GM18873 (cell line): ENCODE measurements around the gene SUPT5H.

Experiments
- ATAC-seq: cut with Tn5 transposase; IDR thresholded peaks from one replicate; pipeline ENCODE4 v1.9.1; 2021; ENCODE audit warnings: mild to moderate bottlenecking, moderate library complexity, moderate number of reproducible peaks; ENCODE audit not compliant: unreplicated experiment, low FRiP score

The SUPT5H gene

DNA sequence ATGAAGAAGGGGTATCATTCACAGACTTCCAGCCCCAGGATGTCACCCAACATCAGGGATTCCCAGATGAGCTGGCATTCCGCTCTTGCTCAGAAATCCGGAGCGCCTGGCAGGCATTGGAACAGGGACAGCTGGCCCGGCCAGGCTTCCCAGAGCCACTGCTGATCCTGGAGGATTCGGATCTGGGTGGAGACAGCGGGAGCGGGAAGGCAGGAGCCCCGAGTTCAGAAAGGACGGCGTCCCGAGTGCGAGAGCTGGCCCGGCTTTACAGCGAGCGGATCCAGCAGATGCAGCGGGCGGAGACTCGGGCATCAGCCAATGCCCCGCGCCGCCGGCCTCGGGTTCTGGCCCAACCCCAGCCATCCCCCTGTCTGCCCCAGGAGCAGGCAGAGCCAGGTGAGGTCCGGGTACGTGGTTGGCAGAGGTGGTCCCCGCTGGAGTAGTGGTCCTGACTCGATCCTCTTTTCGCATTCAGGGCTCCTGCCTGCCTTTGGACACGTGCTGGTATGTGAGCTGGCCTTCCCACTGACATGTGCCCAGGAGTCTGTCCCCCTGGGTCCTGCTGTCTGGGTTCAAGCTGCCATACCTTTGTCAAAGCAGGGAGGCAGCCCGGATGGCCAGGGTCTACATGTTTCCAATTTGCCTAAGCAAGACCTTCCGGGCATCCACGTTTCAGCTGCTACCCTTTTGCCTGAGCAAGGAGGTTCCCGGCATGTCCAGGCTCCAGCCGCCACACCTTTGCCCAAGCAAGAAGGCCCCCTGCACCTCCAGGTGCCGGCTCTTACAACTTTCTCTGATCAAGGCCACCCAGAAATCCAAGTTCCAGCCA lies 21.9 kb upstream of the SUPT5H start:
- no peak for ATAC-seq

DNA sequence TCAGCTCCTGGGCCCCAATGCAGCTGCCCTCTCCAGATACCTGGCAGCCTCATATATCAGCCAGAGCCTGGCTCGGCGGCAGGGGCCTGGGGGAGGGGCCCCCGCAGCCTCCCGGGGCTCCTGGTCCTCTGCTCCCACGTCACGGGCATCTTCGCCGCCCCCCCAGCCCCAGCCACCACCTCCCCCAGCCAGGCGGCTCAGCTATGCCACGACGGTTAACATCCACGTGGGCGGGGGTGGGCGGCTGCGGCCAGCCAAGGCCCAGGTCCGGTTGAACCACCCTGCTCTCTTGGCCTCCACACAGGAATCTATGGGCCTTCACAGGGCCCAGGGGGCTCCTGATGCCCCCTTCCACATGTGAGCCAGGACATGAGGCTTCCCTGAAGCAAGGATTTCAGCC lies 20.4 kb upstream of the SUPT5H start:
- ATAC-seq: no peak

DNA sequence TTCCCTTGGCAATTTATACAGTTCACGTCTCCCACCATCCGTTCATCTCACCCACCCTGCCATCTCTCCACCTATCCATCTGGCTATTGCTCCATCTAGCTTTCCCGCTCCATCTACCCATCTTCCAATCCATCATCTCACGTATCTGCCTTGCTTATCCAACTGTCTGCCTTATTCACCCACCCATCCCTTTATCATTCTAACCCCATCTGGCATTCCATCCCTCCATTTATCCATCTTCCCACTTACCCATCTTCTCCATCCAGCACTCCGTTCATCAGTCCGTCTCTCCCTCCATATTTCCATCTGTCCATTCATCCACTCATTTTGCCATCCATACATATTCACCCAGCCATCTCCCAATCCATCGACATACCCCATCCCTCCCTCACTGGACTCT lies 19.6 kb upstream of the SUPT5H start:
- no peak for ATAC-seq

DNA sequence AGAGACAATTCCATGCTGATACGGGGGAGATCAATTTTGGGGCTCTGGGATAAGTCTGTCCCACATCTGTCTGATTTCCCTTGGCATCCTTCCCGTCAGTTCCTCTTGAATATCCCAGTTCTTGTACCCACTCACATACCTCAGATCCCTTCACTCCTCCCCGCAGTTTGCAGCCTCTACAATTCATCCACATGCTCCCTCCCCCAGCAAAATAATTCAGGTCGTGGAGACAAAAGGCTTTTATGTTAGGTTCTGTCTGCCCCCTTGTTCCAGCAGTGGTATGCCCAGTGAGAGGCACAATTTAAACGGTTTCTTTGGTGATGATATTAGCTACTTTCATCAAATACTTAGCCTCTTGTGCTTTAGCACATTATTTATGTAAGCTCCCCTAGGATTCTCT lies 19.2 kb upstream of the SUPT5H start:
- ATAC-seq: no peak

DNA sequence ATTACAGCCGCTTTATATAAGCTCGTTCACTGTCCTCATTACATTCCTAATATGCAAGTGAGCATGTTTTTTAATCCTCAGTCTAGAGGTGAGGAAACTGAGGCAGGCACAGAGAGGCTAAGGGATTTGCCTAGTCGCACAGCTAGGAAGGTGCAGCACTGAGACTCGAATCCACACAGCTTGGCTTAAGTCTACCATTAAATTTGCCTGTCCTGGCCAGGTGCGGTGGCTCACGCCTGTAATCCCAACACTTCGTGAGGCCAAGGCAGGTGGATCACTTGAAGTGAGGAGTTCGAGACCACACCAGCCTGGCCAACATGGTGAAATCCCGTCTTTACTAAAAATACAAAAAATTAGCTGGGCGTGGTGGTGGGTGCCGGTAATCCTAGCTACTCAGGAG lies 17.7 kb upstream of the SUPT5H start:
- ATAC-seq: no peak

DNA sequence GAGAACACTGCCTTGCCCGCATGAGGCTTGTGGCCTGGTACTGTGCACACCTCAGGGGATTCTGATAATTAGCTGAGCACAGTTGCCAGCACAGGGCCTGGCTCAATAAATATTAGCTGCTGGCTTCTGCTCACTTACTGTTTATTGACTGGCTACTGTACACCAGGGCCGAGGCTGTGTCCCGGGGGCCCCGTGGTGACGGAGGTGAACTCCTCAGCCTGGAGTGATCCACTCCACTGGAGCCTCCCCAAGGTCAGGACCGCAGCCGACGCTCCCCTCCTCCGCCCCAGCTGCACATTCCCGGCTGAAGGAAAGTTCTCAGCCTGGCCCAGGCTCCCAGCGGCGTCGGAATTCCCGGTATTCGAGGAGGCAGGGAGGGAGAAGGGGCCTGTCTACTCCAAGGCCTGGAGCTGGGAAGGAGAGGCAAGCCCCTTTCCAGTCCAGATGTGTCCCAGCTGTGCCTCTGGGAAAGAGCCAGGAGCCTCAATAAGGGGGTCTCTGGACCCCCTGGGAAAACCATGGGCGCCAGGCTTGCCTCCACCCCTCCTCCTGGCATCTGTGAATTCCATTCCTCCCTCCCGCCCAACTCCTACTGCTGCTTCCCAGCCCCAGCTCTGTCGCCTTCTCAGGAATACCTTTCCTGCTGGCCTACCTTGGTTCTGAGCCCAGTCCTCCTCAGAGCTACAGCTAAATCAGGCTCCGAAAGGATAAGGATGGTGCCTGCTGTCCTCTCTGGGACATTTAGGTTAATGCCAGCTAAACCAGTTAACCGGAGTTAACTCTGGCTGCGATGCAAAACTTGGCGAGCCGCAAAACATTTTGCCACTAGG lies 16.9 kb upstream of the SUPT5H start:
- no peak for ATAC-seq

DNA sequence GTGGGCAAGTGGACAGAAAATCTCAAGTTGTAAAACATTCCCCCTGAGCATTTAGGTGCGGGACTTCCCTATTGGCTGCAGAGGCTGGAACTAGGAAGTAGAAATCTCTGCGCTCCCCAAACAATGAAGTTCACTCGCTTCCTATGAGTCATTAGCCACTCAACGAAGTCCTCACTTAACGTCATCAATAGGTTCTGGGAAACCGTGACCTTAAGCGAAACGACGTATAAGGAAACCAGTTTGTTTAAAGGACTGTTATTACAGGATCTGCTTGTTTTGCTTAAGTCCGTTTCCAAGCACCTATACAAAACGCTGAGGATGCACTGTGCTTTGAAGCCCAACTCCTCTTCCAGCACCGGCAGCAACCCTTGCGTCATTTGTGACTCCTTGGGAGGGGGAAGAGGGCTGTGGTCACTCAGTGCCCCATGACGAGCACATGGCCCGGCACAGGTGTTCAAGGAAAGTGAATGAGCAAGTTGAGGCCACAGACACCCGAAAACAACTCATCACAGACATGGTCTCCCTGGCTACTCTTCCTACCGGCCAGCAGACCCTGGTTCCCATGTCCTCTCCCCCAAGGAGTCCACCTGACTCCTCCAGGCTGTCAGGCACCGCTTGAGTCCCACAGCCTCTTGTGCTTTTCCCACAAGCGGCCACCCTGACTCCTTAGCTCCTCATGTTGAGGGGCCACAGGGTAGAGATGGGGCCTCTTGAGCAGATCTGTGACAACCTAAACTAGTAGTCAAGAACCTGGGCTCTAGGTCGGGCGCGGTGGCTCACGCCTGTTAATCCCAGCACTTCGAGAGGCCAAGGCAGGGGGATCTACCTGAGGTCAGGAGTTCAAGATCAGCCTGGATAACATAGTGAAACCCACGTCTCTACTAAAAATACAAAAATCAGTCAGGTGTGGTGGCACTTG lies 14.4 kb upstream of the SUPT5H start:
- ATAC-seq: no peak

DNA sequence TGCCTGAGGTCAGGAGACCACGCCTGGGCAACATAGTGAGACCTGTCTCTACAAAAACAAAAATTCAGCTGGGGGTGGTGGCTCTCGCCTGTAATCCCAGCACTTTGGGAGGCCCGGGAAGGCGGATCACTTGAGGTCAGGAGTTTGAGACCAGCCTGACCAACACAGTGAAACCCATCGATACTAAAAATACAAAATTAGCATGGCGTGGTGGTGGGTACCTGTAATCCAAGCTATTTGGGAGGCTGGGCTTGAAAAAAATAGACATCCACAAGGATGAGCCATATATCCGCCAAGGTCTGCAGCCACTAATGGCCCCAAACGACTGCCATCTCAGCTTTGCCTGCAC lies 12.7 kb upstream of the SUPT5H start:
- no peak for ATAC-seq

DNA sequence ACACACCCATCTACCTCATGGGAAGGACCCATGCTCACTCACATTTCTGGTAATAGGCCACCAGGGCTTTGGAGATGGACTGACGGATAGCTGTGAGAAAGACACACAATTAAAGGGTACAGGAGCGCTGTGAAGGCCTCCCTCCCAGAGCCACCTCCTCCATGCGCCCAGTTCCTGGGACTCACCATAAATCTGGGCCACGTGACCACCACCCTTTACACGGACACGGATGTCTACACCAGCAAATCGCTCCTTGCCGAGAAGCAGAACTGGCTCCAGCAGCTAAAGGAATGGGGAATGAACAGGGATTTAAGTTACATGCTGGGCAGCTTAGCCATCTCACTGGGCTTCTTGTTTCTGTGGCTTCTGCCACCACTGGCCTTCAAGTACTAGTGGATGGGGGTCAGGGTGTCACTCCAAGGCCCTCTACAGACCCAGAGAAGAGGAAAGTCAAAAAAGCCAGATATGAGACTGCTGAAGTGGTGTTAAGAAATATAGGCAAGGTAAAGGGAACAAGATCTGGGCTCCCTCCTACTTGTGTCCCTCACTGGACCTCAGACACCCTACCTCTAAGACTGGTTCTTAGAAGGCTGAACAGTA lies 11.8 kb upstream of the SUPT5H start:
- no peak for ATAC-seq

DNA sequence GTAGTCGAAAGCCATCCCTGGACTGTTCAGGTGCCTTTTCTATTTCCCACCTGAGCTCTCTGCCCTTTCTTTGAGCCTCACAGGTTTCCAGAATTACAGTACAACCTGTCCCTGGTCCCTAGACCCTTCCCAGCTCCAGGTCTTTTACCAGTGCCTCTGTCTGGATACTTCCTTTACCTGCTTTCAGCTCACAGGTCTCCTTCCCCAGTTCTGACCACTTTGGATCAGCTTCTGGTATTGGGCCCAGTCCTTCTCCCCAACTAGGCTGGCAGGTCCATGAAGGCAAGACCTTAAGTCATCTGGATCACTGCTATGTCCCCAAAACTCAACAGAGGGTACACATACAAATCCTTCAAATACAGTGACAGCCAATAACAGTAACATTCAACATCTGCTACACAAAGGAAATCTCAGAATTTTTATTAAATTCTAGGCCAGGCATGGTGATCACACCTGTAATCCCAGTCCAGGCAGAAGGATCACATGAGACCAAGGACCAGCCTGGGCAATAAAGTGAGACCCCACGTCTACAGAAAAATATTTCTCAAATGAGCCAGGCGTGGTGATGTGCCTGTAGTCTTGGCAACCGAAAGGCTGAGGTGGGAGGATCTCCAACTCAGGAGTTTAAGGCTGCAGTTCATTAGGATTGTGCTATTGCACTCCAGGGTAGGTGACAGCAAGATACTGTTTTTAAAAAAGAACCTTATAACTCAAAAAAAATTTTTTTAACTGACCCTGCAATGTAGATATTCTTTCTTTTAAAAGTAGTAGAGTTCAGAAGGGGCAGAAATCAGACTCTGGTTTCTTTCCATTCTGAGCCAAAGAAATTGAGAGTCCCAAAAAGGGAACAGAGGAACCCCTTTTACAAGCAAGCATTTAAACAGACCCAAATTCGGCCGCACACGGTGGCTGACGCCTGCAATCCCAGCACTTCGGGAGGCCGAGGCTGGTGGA lies 11.0 kb upstream of the SUPT5H start:
- no peak for ATAC-seq

DNA sequence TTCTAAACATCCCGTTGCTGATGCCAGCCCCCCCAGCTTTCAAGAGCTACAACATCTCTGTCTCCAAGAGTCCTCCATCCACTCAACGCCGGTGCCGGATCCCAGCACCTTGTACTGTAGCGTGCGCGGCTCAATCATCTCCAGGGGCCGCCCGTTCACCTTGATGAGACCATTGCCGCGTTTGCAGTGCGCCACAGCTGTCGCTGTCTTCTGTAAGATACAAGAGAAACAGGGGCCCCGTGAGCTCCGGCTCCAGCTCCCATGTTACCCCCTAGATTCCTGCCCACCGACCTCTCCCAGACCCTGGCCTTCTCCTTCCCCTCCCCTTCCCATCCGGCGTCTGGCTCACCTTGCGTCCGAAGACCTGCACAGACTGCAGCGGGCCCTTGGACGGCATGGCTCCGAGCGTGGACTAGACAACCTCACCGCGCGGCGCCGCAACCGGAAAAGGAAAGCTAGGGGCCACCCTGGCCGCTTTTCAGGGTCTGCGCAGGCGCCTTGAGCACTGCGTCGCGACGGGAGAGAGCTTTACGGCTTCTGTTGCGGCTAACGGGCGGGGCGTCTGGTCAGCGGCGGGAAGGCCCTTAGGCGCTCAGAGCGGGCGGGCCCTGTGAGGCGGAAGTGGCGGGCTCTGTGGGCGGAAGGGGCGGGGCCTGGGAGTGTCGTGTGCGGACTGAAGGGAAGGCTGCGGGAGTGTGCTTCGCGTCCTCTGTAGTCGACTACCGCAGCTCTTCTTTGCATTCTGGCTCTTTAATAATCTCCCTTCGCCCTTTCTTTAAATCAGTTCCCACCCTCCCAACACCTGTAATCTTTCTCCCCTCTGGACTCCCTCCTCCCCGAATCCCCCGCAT lies 9.7 kb upstream of the SUPT5H start, which contains the start of gene RPS16:
Gene RPS16, minus strand, starts transcription at position 451 of the 851 bp plus-strand sequence. Its CDS starts 54 bp downstream, at position 397.
- ATAC-seq: peak; percentile 66

DNA sequence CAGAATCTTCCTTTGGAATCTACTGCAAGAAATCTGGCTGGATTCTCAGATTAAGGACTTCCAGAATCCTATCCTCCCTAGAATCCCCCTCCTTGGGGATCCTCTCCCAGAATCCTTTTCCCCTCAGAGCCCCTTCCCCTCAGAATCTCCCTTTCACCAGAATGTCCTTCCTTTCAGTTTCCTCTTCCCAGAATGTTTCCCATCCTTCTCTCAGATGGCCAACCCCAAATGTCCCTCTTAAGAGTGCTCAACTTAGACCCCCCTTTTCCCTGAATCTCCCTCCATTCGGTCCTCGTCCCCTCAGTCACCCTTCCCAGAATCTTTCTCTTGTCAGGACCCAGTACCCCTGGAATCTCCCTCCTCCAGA lies 9.0 kb upstream of the SUPT5H start:
- no peak for ATAC-seq

DNA sequence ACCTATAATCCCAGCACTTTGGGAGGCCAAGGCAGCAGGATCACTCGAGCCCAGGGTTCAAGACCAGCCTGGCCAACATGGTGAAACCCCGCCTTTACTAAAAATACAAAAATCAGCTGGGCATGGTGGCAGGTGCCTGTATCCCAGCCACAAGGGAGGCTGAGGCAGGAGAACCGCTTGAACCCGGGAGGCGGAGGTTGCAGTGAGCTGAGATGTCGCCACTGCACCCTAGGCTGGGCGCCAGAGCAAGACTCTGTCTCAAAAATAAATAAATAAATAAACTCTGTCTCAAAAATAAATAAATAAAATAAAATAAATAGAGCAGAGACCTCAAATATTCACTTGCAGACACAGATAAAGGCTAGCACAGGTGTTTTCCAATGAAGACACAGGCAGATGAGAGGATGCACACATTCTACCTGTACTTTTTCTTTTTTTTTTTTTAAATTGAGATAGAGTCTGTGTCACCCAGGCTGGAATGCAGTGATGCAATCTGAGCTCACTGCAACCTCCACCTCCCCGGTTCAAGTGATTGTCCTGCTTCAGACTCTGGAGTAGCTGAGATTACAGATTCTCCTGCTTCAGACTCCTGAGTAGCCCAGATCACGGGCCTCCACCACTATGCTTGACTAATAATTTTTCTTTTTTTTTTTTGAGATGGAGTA lies 7.0 kb upstream of the SUPT5H start:
- no peak for ATAC-seq

DNA sequence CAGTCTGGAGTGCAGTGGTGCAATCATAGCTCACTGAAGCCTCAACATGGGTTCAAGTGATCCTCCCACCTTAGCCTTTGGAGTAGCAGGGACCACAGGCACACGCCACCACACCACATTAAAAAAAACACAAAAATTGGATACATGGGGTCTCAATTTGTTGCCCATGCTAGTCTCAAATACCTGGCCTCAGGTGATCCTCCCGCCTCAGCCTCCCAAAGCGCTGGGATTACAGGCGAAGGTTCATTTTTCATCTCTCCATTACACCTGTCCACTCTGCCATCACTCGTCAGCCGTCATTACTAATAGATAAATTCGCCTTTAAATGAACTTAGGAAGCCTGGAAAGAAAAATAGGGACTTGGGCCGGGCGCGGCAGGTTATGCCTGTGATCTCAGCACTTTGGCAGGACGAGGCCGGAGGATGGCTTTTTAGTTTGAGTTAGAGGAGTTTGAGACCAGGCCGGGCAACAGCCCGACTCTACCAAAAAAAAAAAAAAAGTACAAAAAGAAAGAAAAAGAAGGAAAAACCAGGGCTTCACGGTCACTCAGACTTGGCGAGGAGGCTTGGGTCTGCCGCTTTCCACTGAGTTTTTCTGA lies 685 bp upstream of the SUPT5H start:
- ATAC-seq: no peak

DNA sequence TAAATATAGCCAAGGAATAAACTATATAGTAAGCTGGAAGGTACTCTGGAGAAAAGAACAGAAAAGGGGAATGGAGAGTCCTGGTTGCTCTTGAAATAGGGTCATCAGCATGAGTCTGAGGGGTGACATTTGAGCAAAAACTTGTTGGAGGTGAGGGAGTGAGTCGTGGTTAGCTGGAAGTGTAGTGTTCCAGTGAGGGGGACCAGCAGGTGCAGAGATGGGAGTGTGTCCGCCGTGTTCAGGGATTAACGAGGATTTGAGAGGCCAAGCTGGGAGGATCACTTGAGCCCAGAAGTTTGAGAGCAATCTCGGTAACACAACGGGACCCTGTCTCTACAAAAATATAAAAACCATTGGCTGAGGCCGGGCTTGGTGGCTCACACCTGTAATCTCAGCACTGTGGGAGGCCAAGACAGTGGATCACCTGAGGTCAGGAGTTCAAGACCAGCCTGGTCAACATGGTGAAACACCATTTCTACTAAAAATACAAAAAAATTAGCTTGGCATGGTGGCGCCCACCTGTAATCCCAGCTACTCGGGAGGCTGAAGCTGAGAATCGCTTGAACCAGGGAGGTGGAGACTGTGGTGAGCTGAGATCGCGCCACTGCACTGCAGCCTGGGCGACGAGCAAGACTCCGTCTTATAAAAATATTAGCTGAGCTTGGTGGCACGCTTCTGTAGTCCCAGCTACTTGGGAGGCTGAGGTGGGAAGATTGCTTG lies 1.1 kb downstream of the SUPT5H start:
- ATAC-seq: no peak

DNA sequence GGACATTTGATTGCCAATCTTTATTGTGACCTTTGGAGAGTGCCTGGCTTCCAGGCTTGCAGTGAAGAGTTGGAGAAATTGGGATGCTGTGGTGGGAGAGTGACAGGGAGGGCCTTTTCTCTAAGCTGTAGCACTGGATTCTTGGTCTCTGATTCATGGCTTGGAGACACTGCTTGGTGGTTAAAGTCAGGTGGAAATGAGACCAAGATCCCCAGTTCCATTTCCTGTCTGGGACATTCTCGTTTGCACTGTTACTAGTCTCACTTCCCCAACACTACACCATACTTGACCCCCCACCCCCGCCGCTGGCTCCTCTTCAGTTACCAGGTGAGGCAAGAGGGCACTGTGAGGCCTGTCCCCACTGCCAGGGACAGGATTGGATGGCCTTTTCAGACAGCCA lies 2.9 kb downstream of the SUPT5H start:
- no peak for ATAC-seq
